Hematopoietic multipotent progenitor cell treated with erythropoietin and hydrocortisone succinate and interleukin-3 and kit ligand, for 4 days (in vitro differentiated cells): Measurements from ENCODE around the gene ISCA2.

Source experiments
- DNase-seq: peaks from one replicate; pipeline ENCODE4 v3.0.0-alpha.2; 2015

The ISCA2 gene

GRCh38 chr14:74486164-74486563, 7.4 kb upstream of the ISCA2 start:
- no peak for DNase-seq

- no peak for DNase-seq
These were observed 4.7 kb upstream of the ISCA2 start for GRCh38 chr14:74488786-74489397.

GRCh38 chr14:74490486-74490885, 3.1 kb upstream of the ISCA2 start:
- no peak for DNase-seq

- DNase-seq = peak; percentile 83
These were observed 1.4 kb upstream of the ISCA2 start for GRCh38 chr14:74491956-74492775.

- DNase-seq = peak; percentile 28
These were observed 706 bp upstream of the ISCA2 start, which contains the start of gene NPC2 for GRCh38 chr14:74492776-74493342. Gene NPC2 (minus strand): TSS chr14:74493305. CDS start chr14:74493274, 31 bp downstream.

GRCh38 chr14:74495356-74495755, 1.8 kb downstream of the ISCA2 start:
- DNase-seq = peak; percentile 89

- no peak for DNase-seq
These were observed 7.0 kb downstream of the ISCA2 start for GRCh38 chr14:74500417-74501134.

GRCh38 chr14:74501135-74501614, 7.6 kb downstream of the ISCA2 start:
- peak; percentile 57 for DNase-seq

GRCh38 chr14:74501691-74502090, 8.1 kb downstream of the ISCA2 start:
- DNase-seq = no peak

- peak; percentile 81 for DNase-seq
These were observed 8.9 kb downstream of the ISCA2 start for GRCh38 chr14:74502236-74503019.

- peak; percentile 83 for DNase-seq
These were observed 9.8 kb downstream of the ISCA2 start for GRCh38 chr14:74503291-74503937.

- no peak for DNase-seq
These were observed 10.4 kb downstream of the ISCA2 start for GRCh38 chr14:74503938-74504335.

GRCh38 chr14:74504412-74504811, 10.8 kb downstream of the ISCA2 start:
- DNase-seq = no peak

GRCh38 chr14:74504874-74505720, 11.5 kb downstream of the ISCA2 start:
- DNase-seq = no peak

- no peak for DNase-seq
These were observed 12.3 kb downstream of the ISCA2 start for GRCh38 chr14:74505831-74506230.

- no peak for DNase-seq
These were observed 12.9 kb downstream of the ISCA2 start for GRCh38 chr14:74506411-74506851.

GRCh38 chr14:74507085-74507484, 13.5 kb downstream of the ISCA2 start:
- no peak for DNase-seq

GRCh38 chr14:74507840-74508239, 14.3 kb downstream of the ISCA2 start:
- DNase-seq = no peak

GRCh38 chr14:74508292-74508731, 14.7 kb downstream of the ISCA2 start:
- peak; percentile 72 for DNase-seq

GRCh38 chr14:74508844-74509428, 15.4 kb downstream of the ISCA2 start:
- DNase-seq = no peak
